GM18870 (cell line): Measurements from ENCODE around the gene GH2.
"Not testable (repeated sequence)": the region's sequence is repeated elsewhere in the genome, so short reads cannot be mapped to it uniquely, and the experiment has no call there.

Experiments used
- ATAC-seq: cut with Tn5 transposase; IDR thresholded peaks from one replicate; pipeline ENCODE4 v1.9.1; 2021; ENCODE audit warnings: moderate library complexity; ENCODE audit not compliant: unreplicated experiment

GH2 gene

GRCh38 chr17:63881935-63882601, at the start of gene GH2:
GH2 (minus strand) TSS chr17:63881944; CDS start chr17:63881801, 143 bp downstream.
- no peak for ATAC-seq

- no peak for ATAC-seq
Observed at GRCh38 chr17:63930951-63931575, 49.3 kb upstream of the GH2 start.

GRCh38 chr17:63929860-63930766, 48.4 kb upstream of the GH2 start:
- ATAC-seq = no peak

GRCh38 chr17:63928966-63929695, 47.4 kb upstream of the GH2 start:
- no peak for ATAC-seq

- no peak for ATAC-seq
Observed at GRCh38 chr17:63928172-63928666, 46.5 kb upstream of the GH2 start.

GRCh38 chr17:63927464-63928171, 45.9 kb upstream of the GH2 start:
- ATAC-seq = no peak

- ATAC-seq = no peak
Observed at GRCh38 chr17:63926164-63926563, 44.4 kb upstream of the GH2 start.

- no peak for ATAC-seq
Observed at GRCh38 chr17:63925615-63926014, 43.9 kb upstream of the GH2 start.

- not testable (repeated sequence) for ATAC-seq
Observed at GRCh38 chr17:63922402-63922801, 40.7 kb upstream of the GH2 start.

GRCh38 chr17:63920779-63921178, 39.0 kb upstream of the GH2 start:
- not testable (repeated sequence) for ATAC-seq

- ATAC-seq = not testable (repeated sequence)
Observed at GRCh38 chr17:63920050-63920449, 38.3 kb upstream of the GH2 start.

GRCh38 chr17:63919311-63919723, 37.6 kb upstream of the GH2 start:
- ATAC-seq = no peak

- not testable (repeated sequence) for ATAC-seq
Observed at GRCh38 chr17:63918789-63919305, 37.1 kb upstream of the GH2 start, which contains the start of gene GH1. GH1 (minus strand) TSS chr17:63918839; CDS start chr17:63918776, 63 bp downstream.

- no peak for ATAC-seq
Observed at GRCh38 chr17:63918305-63918704, 36.6 kb upstream of the GH2 start.

GRCh38 chr17:63917646-63918045, 35.9 kb upstream of the GH2 start:
- no peak for ATAC-seq

- not testable (repeated sequence) for ATAC-seq
Observed at GRCh38 chr17:63917206-63917605, 35.5 kb upstream of the GH2 start.

GRCh38 chr17:63916566-63917185, 34.9 kb upstream of the GH2 start:
- ATAC-seq = no peak

- ATAC-seq = not testable (repeated sequence)
Observed at GRCh38 chr17:63915753-63916152, 34.0 kb upstream of the GH2 start.

GRCh38 chr17:63914471-63914870, 32.7 kb upstream of the GH2 start:
- no peak for ATAC-seq
